ENCODE measurements around the gene VSTM1. TPM values are rescaled to one million over a fixed set of nuclear protein-coding genes. Genes with fewer than 3 reads are reported as not detected.
A peak's percentile ranks its signal among the peaks of the same experiment; 100 is the strongest.
"Not testable (repeated sequence)": the region's sequence is repeated elsewhere in the genome, so short reads cannot be mapped to it uniquely, and the experiment has no call there.

VSTM1 gene, protein sequence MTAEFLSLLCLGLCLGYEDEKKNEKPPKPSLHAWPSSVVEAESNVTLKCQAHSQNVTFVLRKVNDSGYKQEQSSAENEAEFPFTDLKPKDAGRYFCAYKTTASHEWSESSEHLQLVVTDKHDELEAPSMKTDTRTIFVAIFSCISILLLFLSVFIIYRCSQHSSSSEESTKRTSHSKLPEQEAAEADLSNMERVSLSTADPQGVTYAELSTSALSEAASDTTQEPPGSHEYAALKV
- under 1 TPM in 2 of 4 donors, not detected in 2; 0.17 to 0.18 TPM for polyA plus RNA-seq (ENCODE audit: insufficient read length in 4 of 4)

DNA sequence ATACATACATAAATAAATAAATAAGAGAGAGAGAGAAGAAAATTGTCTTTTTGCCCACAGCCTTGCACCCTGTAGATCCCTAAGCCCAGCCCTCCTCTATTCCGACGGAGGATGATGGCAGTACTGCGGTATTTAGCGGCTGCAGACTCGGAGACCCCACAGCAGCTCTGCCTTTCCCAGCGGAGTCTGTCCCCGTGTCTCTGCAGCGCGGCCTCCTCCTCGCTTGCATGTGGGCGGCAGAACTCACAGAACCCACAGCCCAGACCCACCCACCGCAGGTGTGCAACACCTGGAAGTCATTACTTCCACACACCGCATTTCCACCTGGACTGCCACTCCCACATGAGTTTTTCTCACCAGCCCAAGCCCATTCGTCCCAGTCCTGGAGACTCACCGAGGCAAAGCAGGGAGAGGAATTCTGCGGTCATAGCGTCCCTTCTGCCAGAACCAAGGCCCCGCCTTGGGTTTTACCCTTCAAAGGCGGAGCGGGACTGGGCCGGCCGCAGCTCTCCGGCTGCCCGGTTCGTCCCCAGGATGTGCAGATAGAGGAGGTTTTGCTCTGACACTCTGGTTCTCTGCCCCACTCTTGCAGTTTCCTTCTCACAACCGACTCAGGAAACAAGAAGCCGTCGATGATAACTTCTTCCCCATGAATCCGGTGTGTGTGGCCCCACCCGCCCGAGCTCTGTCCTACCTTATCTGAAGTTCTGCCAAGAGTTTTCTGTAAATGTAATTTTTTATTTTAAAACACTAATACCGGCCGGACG is at the start of gene VSTM1:
Gene VSTM1, minus strand, starts transcription at position 548 of the 767 bp plus-strand sequence. Its CDS starts 120 bp downstream, at position 428.
- DNase-seq (ENCODE audit: low read depth in 4 of 4, low spot score in 3 of 4) = no peak

GRCh38 chr19:54109651-54110050 is 46.0 kb upstream of the VSTM1 start:
- DNase-seq (ENCODE audit: low read depth in 4 of 4, low spot score in 3 of 4) = no peak

- no peak for DNase-seq (ENCODE audit: low read depth in 4 of 4, low spot score in 3 of 4)
Measured at GRCh38 chr19:54108496-54108895, 44.8 kb upstream of the VSTM1 start.

DNA sequence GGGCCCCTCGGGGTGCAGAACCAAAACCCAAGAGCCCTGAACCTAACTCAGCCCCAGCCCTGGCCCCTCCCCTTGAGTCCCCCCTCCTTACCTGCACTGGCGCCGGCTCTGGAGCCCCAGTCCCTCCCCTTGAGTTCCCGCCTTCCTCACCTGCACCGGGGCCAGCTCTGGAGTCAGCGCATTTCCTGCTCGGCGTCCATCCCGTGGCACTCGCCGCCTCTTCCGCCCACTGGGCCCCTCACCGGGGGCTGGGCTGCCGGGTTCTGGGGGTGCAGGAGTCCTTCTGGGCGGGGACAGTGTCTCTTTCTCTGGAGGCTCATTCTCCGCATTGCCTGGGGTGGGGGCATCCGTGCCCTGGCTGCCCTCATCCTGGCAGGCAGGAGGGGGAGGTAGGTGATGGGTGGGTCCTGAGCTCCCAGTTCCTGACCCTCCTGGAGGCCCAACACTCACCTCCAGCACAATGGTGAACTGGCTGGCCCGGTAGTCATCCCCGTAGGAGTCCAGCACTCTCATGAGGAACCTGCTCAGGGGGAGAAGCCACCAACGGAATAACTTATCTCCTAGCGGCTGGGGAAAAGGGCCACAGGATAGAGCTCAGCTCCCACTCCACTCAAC is 44.3 kb upstream of the VSTM1 start:
- DNase-seq (ENCODE audit: low read depth in 4 of 4, low spot score in 3 of 4) = no peak

- no peak for DNase-seq (ENCODE audit: low read depth in 4 of 4, low spot score in 3 of 4)
Measured at GRCh38 chr19:54106716-54107115, 43.0 kb upstream of the VSTM1 start.

GRCh38 chr19:54105796-54106195 is 42.1 kb upstream of the VSTM1 start:
- no peak for DNase-seq (ENCODE audit: low read depth in 4 of 4, low spot score in 3 of 4)

- no peak for DNase-seq (ENCODE audit: low read depth in 4 of 4, low spot score in 3 of 4)
Measured at GRCh38 chr19:54104998-54105715, 41.5 kb upstream of the VSTM1 start.

GRCh38 chr19:54102421-54103169 is 38.9 kb upstream of the VSTM1 start, which contains the start of gene NDUFA3:
Gene NDUFA3, plus strand, starts transcription at chr19:54102855. Its CDS starts 24 bp downstream, at chr19:54102879.
- peak; percentile 95 to 99 (median 98) for DNase-seq (ENCODE audit: low read depth in 4 of 4, low spot score in 3 of 4)

- DNase-seq (ENCODE audit: low read depth in 4 of 4, low spot score in 3 of 4) = no peak
Measured at GRCh38 chr19:54100561-54100960, 36.9 kb upstream of the VSTM1 start, which contains the start of gene OSCAR. Gene OSCAR, minus strand, starts transcription at chr19:54100803. Its CDS starts 11 bp downstream, at chr19:54100792.

GRCh38 chr19:54099903-54100255 is 36.2 kb upstream of the VSTM1 start:
- DNase-seq (ENCODE audit: low read depth in 4 of 4, low spot score in 3 of 4) = not testable (repeated sequence)

DNA sequence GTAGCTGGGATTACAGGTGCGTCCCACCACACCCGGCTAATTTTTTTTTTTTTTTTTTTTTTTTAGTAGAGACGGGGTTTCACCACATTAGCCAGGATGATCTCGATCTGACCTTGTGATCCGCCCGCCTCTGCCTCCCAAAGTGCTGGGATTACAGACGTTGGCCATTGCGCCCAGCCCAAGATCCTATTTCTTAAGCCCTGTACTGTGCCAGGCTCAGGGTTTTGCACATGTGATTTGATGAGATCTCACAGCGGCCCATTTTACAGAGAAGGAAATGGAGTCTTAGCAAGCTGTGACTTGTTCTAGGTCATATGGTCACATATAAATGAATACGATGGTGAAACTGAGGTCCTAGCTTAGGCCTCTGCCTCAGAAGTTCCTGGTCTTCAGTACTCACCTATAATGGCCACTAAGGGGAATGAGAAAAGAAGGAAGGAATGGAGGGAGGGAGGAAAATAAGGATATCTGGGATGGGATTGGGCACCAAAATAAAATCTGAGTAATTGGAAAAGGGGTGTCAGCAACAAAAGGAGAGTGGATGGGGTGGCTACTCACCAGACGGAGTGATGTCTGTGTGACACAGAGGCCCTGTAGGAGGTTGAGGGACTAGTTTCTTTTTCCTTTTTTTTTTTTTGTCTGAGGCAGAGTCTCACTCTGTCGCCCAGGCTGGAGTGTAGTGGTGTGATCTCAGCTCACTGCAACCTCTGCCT is 35.6 kb upstream of the VSTM1 start:
- no peak for DNase-seq (ENCODE audit: low read depth in 4 of 4, low spot score in 3 of 4)

- DNase-seq (ENCODE audit: low read depth in 4 of 4, low spot score in 3 of 4) = no peak
Measured at GRCh38 chr19:54096617-54097106, 33.0 kb upstream of the VSTM1 start.

DNA sequence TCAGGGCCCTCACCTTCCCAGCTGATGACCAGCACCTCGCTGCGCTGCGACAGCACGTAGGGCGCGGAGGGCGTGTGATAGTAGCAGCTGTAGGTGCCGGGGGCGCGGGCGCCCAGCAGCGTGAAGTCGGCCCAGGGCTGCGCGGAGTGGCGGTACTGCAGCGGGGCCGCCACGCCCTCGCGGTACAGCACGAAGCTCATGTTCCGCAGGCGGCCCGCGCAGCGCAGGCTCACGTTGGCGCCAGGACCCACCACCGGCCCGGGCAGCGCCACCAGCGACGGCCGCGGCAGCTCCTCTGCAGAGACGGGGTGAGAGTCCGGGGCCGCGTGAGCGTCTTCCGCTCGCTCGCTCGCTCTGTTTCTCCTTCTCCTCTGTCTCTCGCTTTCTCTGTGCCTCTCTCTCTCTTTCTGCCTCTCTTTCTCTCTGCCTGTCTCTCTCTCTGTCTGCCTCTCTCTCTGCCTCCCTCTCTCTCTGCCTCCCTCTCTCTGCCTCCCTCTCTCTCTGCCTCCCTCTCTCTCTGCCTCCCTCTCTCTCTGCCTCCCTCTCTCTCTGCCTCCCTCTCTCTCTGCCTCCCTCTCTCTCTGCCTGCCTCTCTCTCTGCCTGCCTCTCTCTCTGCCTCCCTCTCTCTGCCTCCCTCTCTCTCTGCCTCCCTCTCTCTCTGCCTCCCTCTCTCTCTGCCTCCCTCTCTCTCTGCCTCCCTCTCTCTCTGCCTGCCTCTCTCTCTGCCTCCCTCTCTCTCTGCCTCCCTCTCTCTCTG is 32.3 kb upstream of the VSTM1 start:
- not testable (repeated sequence) for DNase-seq (ENCODE audit: low read depth in 4 of 4, low spot score in 3 of 4)

DNA sequence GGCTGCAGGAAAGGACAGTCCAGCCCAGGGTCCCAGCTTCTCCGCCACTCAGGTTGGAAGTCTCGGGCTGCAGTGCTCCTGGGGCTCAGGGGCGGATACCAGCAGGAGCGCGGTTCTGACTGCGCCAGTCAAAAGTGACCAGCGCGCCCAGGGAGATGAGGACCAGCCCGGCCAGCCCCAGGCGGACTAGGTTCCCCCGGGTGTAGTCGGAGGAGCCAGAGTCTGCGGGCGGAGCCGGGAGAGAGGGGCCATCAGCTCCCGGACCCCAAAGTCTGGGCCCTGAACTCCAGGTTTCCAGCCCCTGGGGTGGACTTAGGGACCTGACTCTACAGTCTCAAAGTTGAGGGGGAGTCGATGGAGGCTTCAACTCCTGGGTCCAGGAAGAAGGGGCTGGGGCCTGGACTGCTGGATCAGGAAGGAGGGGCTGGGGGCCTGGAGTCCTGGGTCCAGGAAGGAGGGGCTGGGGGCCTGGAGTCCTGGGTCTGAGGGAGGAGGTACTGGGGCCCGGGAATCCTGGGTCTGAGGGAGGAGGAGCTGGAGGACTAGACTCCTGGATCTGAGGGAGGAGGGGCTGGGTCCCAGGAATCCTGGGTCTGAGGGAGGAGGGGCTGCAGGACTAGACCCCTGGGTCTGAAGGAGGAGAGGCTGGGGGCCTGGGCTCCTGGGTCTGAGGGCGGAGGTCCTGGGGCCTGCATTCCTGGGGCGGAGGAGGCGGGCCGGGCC is 31.6 kb upstream of the VSTM1 start:
- DNase-seq (ENCODE audit: low read depth in 4 of 4, low spot score in 3 of 4) = no peak

GRCh38 chr19:54094426-54095000 is 30.8 kb upstream of the VSTM1 start:
- no peak for DNase-seq (ENCODE audit: low read depth in 4 of 4, low spot score in 3 of 4)

DNA sequence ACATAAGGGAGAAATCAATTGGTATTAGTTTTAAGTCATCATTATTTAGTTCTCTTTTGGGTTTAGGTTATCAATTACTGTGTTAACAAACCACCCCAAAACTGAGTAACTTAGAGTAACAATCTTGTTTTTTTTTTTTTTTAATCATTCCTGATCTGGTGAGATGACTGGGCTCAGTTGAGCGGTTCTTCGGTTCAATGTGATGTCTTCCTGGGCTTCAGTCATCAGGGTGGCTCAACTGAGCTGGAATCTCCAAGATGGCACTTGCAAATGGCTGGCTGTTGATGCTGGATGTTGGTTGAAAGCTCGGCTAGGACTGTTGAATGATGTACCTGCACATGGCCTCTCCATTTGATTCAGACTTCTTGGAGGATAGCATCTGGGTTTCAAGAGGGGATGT is 20.7 kb upstream of the VSTM1 start:
- DNase-seq (ENCODE audit: low read depth in 4 of 4, low spot score in 3 of 4) = no peak

DNA sequence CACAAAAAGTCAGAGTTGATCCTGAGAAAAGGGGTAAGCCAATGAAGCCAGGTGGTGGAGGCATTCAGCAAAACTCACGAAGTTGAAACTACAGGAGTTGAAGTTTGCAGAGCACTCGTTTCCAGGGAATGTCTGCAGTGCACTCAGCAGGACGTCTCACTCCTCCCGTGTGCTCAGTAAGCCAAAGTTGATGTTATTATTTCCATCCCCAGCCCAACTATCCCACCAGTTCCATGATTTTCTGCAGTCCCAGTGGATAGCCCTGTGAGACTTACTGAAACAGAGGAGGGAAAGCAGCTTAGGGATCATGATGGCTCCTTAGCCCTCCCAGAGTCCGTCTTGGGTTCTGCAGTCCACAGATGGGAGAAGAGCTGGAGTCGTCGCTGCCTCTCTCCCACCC is 17.3 kb upstream of the VSTM1 start, which contains the start of gene TARM1:
Gene TARM1, minus strand, starts transcription at position 334 of the 400 bp plus-strand sequence. Its CDS starts 25 bp downstream, at position 309.
- DNase-seq (ENCODE audit: low read depth in 4 of 4, low spot score in 3 of 4) = no peak
